ENCODE data around the gene TERB1.

- TF ChIP-seq CTCF (IDR thresholded peaks at IDR 0.05) (no peak), EZH2 (IDR thresholded peaks at IDR 0.05) (no peak), EZH2phosphoT487 (IDR thresholded peaks at IDR 0.05) (no peak)
These were observed 54.7 kb downstream of the TERB1 start for GRCh38 chr16:66746682-66747081.
